Measurements from ENCODE around the gene EIF3K. TPM values are rescaled to one million over a fixed set of nuclear protein-coding genes. Genes with fewer than 3 reads are reported as not detected.
"Not testable (repeated sequence)": the region's sequence is repeated elsewhere in the genome, so short reads cannot be mapped to it uniquely, and the experiment has no call there.

Gene EIF3K
- polyA plus RNA-seq, 2 donors: 248 to 396 TPM

DNA sequence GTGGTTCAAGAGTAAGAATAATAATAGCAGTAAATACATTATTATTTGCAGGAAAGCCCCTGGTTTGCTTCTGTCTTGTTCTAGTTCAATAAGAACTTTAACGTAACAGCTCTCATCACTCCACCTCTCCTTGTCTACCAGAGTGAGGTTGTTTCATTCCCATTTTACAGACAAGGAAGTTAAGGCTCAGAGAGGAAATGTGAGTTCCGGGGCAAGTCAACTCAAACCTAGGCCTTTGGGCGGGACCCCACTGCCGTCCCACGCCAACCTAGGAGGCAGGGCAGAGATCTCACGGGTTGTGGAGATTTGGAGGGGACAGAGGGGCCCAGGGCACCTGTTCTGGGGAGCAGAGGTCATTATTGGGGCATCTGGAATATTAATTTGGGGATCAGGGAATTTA is 2.7 kb upstream of the EIF3K start:
- Histone ChIP-seq H3K4me1 (ENCODE audit: control insufficient read depth in 2 of 2, insufficient read depth in 2 of 2, low read length in 1 of 2) (peaks cover 7 to 16% of the 10 kb centered on the region in 2 donors), H3K4me3 (ENCODE audit: low read depth in 1 of 2, low read length in 2 of 2) (no peak overlapping the region), H3K9me3 (ENCODE audit: control insufficient read depth in 2 of 2, insufficient read depth in 1 of 2, low read depth in 1 of 2, low read length in 1 of 2) (peaks cover 0 to 4% of the 10 kb centered on the region in 2 donors), H3K27me3 (ENCODE audit: control insufficient read depth in 1 of 2, insufficient read depth in 2 of 2, low read length in 2 of 2) (no peaks in the 10 kb centered on the region), H3K27ac (ENCODE audit: low read depth in 2 of 2, low read length in 1 of 2) (no peak overlapping the region), H3K36me3 (ENCODE audit: control insufficient read depth in 2 of 2, insufficient read depth in 2 of 2, low read length in 1 of 2) (peaks cover 2% of the 10 kb centered on the region in 2 donors)
- 77 to 86% methylated on average over 6 of the region's 6 CpGs for WGBS, 2 donors

DNA sequence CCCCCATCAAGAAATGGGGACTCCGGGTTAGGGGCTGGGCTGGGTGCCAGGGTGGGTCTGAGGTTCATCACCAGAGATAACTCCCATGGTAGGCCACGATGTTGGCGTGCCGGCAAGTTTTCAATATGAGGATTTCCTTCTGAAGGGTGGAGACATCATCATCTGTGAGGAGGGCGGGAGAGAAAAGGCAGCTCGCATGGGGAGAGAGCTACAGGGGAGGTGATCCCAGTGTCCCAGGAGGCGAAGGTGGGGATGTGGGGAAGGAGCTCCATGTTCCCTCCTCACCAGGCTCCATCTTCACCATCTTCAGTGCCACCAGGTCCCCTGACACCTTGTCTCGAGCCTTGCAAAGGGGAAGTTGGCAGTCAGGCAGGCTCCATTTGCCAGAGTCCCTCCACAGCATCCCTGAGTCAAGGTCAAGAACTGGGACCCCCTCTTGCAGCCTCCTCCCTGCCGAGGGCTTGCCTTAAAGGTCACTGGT is 1.7 kb upstream of the EIF3K start:
- Histone ChIP-seq H3K4me3 (ENCODE audit: low read depth in 1 of 2, low read length in 2 of 2) (peak overlapping the region; percentile 26 to 38), H3K27ac (ENCODE audit: low read depth in 2 of 2, low read length in 1 of 2) (peak overlapping the region in 1 of 2 donors; percentile 21), H3K36me3 (ENCODE audit: control insufficient read depth in 2 of 2, insufficient read depth in 2 of 2, low read length in 1 of 2) (peaks cover 4 to 9% of the 10 kb centered on the region in 2 donors), H3K4me1 (ENCODE audit: control insufficient read depth in 2 of 2, insufficient read depth in 2 of 2, low read length in 1 of 2) (peaks cover 7 to 16% of the 10 kb centered on the region in 2 donors), H3K27me3 (ENCODE audit: control insufficient read depth in 1 of 2, insufficient read depth in 2 of 2, low read length in 2 of 2) (no peaks in the 10 kb centered on the region), H3K9me3 (ENCODE audit: control insufficient read depth in 2 of 2, insufficient read depth in 1 of 2, low read depth in 1 of 2, low read length in 1 of 2) (peaks cover 0 to 4% of the 10 kb centered on the region in 2 donors)
- 71 to 73% methylated on average over 9 of the region's 9 CpGs for WGBS, 2 donors

DNA sequence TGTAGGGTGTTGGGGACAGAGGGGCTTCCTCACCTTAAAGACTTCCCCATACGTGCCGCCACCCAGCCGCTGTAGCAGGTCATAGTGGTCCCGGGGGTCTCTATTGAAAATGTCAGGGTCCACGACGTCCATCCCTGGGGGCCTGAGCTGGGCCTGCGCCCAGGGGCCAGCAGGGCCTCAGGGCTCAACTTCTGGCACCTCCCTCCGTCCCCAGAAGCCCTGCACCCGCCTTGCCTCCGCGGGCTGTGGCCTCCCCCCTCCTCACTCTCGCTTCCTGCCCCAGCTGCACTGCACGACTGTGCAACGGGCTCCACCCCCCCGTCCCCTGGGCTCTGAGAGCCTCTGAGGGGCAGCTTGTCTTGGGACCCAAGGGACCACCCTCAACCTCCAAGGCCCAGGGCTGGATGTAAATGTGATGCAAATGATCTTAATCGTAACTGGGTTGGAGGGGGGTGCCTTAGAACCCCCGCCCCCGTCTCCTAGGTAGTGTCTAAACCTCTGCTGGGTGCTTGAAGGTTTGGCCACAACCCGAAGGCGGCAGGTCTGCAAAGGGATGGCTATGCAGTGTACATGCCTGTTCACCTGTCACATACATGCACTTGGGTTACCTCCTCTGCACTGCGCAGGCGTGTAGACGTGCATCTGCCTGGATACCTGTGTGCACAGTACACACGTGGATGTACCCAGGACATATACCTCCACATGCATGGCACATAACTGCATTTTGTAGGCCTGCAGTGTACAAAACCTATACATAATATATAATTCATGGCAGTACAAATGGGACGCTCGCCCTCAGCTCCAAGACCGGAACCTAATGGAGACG is 1.0 kb upstream of the EIF3K start, which contains the start of gene MAP4K1:
Gene MAP4K1 (minus strand): TSS at position 190 of the 826 bp plus-strand sequence. CDS start 58 bp downstream, at position 132.
- Histone ChIP-seq H3K27me3 (ENCODE audit: control insufficient read depth in 1 of 2, insufficient read depth in 2 of 2, low read length in 2 of 2) (no peaks in the 10 kb centered on the region), H3K27ac (ENCODE audit: low read depth in 2 of 2, low read length in 1 of 2) (peak within 1 kb of the TSS; percentile 88 to 93), H3K36me3 (ENCODE audit: control insufficient read depth in 2 of 2, insufficient read depth in 2 of 2, low read length in 1 of 2) (peaks cover 4 to 12% of the 10 kb centered on the region in 2 donors), H3K9me3 (ENCODE audit: control insufficient read depth in 2 of 2, insufficient read depth in 1 of 2, low read depth in 1 of 2, low read length in 1 of 2) (peaks cover 0 to 4% of the 10 kb centered on the region in 2 donors), H3K4me1 (ENCODE audit: control insufficient read depth in 2 of 2, insufficient read depth in 2 of 2, low read length in 1 of 2) (peaks cover 7 to 16% of the 10 kb centered on the region in 2 donors), H3K4me3 (ENCODE audit: low read depth in 1 of 2, low read length in 2 of 2) (peak within 1 kb of the TSS; percentile 97 to 99)
- 27 to 33% methylated on average over 28 of the region's 28 CpGs for WGBS, 2 donors

DNA sequence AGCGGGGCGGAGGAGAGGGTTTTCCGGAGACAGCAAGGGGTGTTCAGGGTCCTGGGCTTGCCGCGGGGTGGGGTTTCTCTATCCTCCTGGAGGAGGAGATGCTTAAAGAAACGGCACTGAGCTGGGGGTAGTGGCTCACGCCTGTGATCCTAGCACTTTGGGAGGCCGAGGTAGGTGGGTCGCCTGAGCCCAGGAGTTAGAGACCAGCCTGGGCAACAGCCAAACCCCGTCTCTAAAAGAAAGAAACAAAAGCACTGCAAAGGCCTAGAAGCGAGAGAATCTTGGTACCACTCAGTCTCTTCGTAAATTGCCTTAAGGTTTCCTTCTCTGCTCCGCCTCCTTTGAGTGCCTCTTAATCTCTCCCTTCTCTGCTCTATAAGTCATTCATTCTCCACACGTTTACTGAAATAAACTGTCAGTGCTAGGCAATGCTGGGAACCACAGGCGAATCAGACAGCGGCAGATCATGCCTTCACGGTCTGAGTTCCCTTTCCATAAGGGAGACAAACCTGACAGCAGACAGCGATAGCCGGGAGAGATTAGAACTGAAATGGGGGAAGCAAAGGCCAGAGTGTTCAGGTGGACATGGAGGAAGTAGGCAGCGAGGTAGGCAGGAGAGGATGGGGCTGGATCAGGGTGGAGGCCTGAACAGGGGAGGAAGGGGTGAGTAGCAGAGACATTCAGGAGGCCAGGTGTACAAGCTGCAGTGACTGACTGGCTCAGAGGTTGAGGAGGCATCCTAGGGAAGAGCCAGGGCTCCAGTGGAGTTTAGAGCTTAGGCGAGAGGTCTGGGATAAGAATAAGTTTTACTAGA is 580 bp downstream of the EIF3K start:
- H3K4me1 ChIP-seq (ENCODE audit: control insufficient read depth in 2 of 2, insufficient read depth in 2 of 2, low read length in 1 of 2): peaks cover 7 to 16% of the 10 kb centered on the region in 2 donors
- WGBS, 2 donors: 12 to 15% methylated on average over 21 of the region's 21 CpGs
- H3K4me3 ChIP-seq (ENCODE audit: low read depth in 1 of 2, low read length in 2 of 2): peak overlapping the region; percentile 97 to 99
- H3K27me3 ChIP-seq (ENCODE audit: control insufficient read depth in 1 of 2, insufficient read depth in 2 of 2, low read length in 2 of 2): no peaks in the 10 kb centered on the region
- H3K36me3 ChIP-seq (ENCODE audit: control insufficient read depth in 2 of 2, insufficient read depth in 2 of 2, low read length in 1 of 2): peaks cover 15 to 22% of the 10 kb centered on the region in 2 donors
- peak overlapping the region; percentile 88 to 95 for H3K27ac ChIP-seq (ENCODE audit: low read depth in 2 of 2, low read length in 1 of 2)
- peaks cover 0 to 4% of the 10 kb centered on the region in 2 donors for H3K9me3 ChIP-seq (ENCODE audit: control insufficient read depth in 2 of 2, insufficient read depth in 1 of 2, low read depth in 1 of 2, low read length in 1 of 2)

DNA sequence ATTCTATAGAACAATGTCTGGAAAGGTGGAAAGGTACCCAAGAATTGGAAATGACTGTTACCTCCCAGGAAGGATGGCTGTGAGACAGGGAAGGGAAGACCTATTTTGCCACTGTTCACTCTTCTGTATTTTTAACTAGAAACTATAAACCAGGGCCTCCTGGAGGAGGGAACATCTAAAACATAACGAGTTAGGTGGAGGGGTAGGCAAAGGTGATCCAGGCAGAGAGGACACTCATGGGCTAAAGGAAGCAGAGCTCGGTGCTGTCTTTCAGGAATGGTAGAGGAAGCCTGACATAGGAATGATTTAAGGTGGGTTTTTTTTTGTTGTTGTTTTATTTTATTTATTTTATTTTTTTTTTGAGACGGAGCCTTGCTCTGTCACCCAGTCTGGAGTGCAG is 5.8 kb downstream of the EIF3K start:
- WGBS, 2 donors: 82 to 92% methylated on average over 3 of the region's 3 CpGs
- H3K4me3 ChIP-seq (ENCODE audit: low read depth in 1 of 2, low read length in 2 of 2): no peak overlapping the region
- H3K27me3 ChIP-seq (ENCODE audit: control insufficient read depth in 1 of 2, insufficient read depth in 2 of 2, low read length in 2 of 2): no peaks in the 10 kb centered on the region
- no peak overlapping the region for H3K27ac ChIP-seq (ENCODE audit: low read depth in 2 of 2, low read length in 1 of 2)
- no peaks in the 10 kb centered on the region for H3K9me3 ChIP-seq (ENCODE audit: control insufficient read depth in 2 of 2, insufficient read depth in 1 of 2, low read depth in 1 of 2, low read length in 1 of 2)
- peaks cover 4 to 8% of the 10 kb centered on the region in 2 donors for H3K4me1 ChIP-seq (ENCODE audit: control insufficient read depth in 2 of 2, insufficient read depth in 2 of 2, low read length in 1 of 2)
- H3K36me3 ChIP-seq (ENCODE audit: control insufficient read depth in 2 of 2, insufficient read depth in 2 of 2, low read length in 1 of 2): peaks cover 26 to 54% of the 10 kb centered on the region in 2 donors

DNA sequence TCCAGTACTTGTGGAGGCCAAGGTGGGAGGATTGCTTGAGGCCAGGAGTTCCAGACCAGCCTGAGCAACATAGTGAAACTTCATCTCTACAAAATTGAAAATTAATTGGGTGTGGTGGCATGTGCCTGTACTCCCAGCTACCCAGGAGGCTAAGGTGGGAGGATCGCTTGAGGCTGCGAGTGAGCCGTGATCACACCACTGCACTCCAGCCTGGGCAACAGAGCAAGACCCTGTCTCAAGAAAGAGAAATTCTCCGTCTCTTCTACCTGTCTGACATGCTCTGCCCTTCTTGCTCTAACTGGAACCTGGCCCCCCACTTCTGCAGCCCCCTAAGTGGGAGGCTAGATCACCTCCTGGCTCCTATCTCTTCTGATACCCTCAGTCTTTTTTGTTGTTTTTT is 7.4 kb downstream of the EIF3K start:
- no peak overlapping the region for H3K4me3 ChIP-seq (ENCODE audit: low read depth in 1 of 2, low read length in 2 of 2)
- no peak overlapping the region for H3K27ac ChIP-seq (ENCODE audit: low read depth in 2 of 2, low read length in 1 of 2)
- peaks cover 0 to 3% of the 10 kb centered on the region in 2 donors for H3K4me1 ChIP-seq (ENCODE audit: control insufficient read depth in 2 of 2, insufficient read depth in 2 of 2, low read length in 1 of 2)
- no peaks in the 10 kb centered on the region for H3K9me3 ChIP-seq (ENCODE audit: control insufficient read depth in 2 of 2, insufficient read depth in 1 of 2, low read depth in 1 of 2, low read length in 1 of 2)
- H3K36me3 ChIP-seq (ENCODE audit: control insufficient read depth in 2 of 2, insufficient read depth in 2 of 2, low read length in 1 of 2): peaks cover 23 to 51% of the 10 kb centered on the region in 2 donors
- WGBS, 2 donors: 94 to 96% methylated on average over 4 of the region's 4 CpGs
- H3K27me3 ChIP-seq (ENCODE audit: control insufficient read depth in 1 of 2, insufficient read depth in 2 of 2, low read length in 2 of 2): no peaks in the 10 kb centered on the region

DNA sequence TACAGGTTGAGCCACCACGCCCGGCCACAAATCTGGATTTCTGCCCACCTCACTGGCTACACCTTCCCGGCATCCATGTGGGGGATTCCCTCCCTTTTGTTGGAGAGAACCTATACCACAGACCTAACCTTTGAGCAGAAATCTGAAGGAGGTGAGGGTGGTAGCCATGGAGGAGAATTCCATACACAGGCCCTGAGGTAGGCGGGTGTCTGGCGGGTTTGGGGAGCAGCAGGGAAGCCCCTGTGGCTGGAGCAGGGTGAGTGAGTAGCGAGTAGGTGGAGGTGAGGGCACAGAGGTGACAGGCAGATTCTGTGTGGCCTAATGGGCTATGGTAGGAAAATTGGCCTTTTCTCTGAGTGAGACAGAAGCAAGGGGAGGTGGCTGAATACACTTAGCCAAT is 10.6 kb downstream of the EIF3K start:
- H3K4me1 ChIP-seq (ENCODE audit: control insufficient read depth in 2 of 2, insufficient read depth in 2 of 2, low read length in 1 of 2): peaks cover 0 to 3% of the 10 kb centered on the region in 2 donors
- 78 to 81% methylated on average over 6 of the region's 6 CpGs for WGBS, 2 donors
- no peaks in the 10 kb centered on the region for H3K9me3 ChIP-seq (ENCODE audit: control insufficient read depth in 2 of 2, insufficient read depth in 1 of 2, low read depth in 1 of 2, low read length in 1 of 2)
- no peak overlapping the region for H3K27ac ChIP-seq (ENCODE audit: low read depth in 2 of 2, low read length in 1 of 2)
- no peak overlapping the region for H3K4me3 ChIP-seq (ENCODE audit: low read depth in 1 of 2, low read length in 2 of 2)
- peaks cover 15 to 41% of the 10 kb centered on the region in 2 donors for H3K36me3 ChIP-seq (ENCODE audit: control insufficient read depth in 2 of 2, insufficient read depth in 2 of 2, low read length in 1 of 2)
- H3K27me3 ChIP-seq (ENCODE audit: control insufficient read depth in 1 of 2, insufficient read depth in 2 of 2, low read length in 2 of 2): no peaks in the 10 kb centered on the region

DNA sequence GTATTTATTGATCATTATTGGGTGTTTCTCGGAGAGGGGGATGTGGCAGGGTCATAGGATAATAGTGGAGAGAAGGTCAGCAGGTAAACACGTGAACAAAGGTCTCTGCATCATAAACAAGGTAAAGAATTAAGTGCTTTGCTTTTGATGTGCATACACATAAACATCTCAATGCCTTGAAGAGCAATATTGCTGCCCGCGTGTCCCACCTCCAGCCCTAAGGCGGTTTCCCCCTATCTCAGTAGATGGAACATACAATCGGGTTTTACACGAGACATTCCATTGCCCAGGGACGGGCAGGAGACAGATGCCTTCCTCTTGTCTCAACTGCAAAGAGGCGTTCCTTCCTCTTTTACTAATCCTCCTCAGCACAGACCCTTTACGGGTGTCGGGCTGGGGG is 12.3 kb downstream of the EIF3K start:
- peaks cover 3 to 13% of the 10 kb centered on the region in 2 donors for H3K4me1 ChIP-seq (ENCODE audit: control insufficient read depth in 2 of 2, insufficient read depth in 2 of 2, low read length in 1 of 2)
- not testable (repeated sequence) for H3K4me3 ChIP-seq (ENCODE audit: low read depth in 1 of 2, low read length in 2 of 2); H3K27me3 ChIP-seq (ENCODE audit: control insufficient read depth in 1 of 2, insufficient read depth in 2 of 2, low read length in 2 of 2); H3K9me3 ChIP-seq (ENCODE audit: control insufficient read depth in 2 of 2, insufficient read depth in 1 of 2, low read depth in 1 of 2, low read length in 1 of 2)
- WGBS, 2 donors: 74 to 75% methylated on average over 11 of the region's 11 CpGs
- H3K36me3 ChIP-seq (ENCODE audit: control insufficient read depth in 2 of 2, insufficient read depth in 2 of 2, low read length in 1 of 2): peaks cover 8 to 37% of the 10 kb centered on the region in 2 donors
- H3K27ac ChIP-seq (ENCODE audit: low read depth in 2 of 2, low read length in 1 of 2): peak overlapping the region in 1 of 2 donors; percentile 59

DNA sequence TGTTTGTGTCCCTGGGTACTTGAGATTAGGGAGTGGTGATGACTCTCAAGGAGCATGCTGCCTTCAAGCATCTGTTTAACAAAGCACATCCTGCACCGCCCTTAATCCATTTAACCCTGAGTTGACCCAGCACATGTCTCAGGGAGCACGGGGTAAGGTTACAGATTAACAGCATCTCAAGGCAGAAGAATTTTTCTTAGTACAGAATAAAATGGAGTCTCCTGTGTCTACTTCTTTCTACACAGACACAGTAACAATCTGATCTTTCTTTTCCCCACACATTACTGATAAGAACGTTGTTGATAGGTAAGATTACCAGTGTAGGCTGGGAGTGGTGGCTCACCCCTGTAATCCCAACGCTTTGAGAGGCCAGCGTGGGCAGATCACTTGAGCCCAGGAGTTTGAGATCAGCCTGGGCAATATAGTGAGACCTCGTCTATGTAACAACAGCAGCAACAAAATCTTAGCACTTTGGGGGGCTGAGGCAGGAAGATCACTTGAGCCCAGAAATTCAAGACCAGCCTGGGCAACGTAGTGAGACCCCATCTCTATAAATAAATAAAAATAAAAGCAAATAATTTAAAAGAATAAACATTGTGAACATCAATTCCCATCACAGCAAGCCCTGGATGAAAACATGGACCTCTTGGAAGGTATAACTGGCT is 13.0 kb downstream of the EIF3K start:
- Histone ChIP-seq H3K36me3 (ENCODE audit: control insufficient read depth in 2 of 2, insufficient read depth in 2 of 2, low read length in 1 of 2) (peaks cover 4 to 33% of the 10 kb centered on the region in 2 donors), H3K4me1 (ENCODE audit: control insufficient read depth in 2 of 2, insufficient read depth in 2 of 2, low read length in 1 of 2) (peaks cover 3 to 18% of the 10 kb centered on the region in 2 donors), H3K27ac (ENCODE audit: low read depth in 2 of 2, low read length in 1 of 2) (peak overlapping the region in 1 of 2 donors; percentile 58)
- H3K4me3 ChIP-seq (ENCODE audit: low read depth in 1 of 2, low read length in 2 of 2); H3K27me3 ChIP-seq (ENCODE audit: control insufficient read depth in 1 of 2, insufficient read depth in 2 of 2, low read length in 2 of 2); H3K9me3 ChIP-seq (ENCODE audit: control insufficient read depth in 2 of 2, insufficient read depth in 1 of 2, low read depth in 1 of 2, low read length in 1 of 2): not testable (repeated sequence)
- 67 to 71% methylated on average over 7 of the region's 7 CpGs for WGBS, 2 donors

All from esophagus (tissue), 2 donors.